CD14-positive monocyte (primary cell): Measurements from ENCODE around the gene FXR2. TPM values are rescaled to one million over a fixed set of nuclear protein-coding genes. Genes with fewer than 3 reads are reported as not detected.

ENCODE experiments used
- DNase-seq, 3 donors: peaks; one replicate each; pipeline ENCODE4 v3.0.0-alpha.2; 2011 to 2022
- H2AFZ ChIP-seq: 2 replicates; pipeline ENCODE4 v1.6.0; 2012; ENCODE audit warnings: mild to moderate bottlenecking, low read depth, low read length, inconsistent platforms; ENCODE audit not compliant: insufficient read depth, poor library complexity, severe bottlenecking
- H3K27ac ChIP-seq, 2 donors: 1 replicate in 1 of 2; 2 replicates in 1 of 2; pipeline ENCODE4 v1.5.1; 2012 to 2013; ENCODE audit warnings: low read length in 2 of 2, control low read depth in 1 of 2, inconsistent platforms in 1 of 2, low read depth in 1 of 2, mild to moderate bottlenecking in 1 of 2
- H3K27me3 ChIP-seq, 2 donors: one replicate each; pipeline versions ENCODE4 v1.6.0 to v1.6.1; 2011 to 2013; ENCODE audit warnings: low read length in 2 of 2; ENCODE audit not compliant: control insufficient read depth in 2 of 2, insufficient read depth in 2 of 2
- H3K36me3 ChIP-seq, 2 donors: replicated peaks in 1 of 2; 1 replicate in 1 of 2; 2 replicates in 1 of 2; pipeline versions ENCODE4 v1.5.1 to v1.6.1; 2012 to 2013; ENCODE audit warnings: low read length in 2 of 2, control low read depth in 1 of 2, inconsistent platforms in 1 of 2, mild to moderate bottlenecking in 1 of 2; ENCODE audit not compliant: insufficient read depth in 2 of 2, control insufficient read depth in 1 of 2
- H3K4me1 ChIP-seq, 2 donors: 1 replicate in 1 of 2; 2 replicates in 1 of 2; pipeline versions ENCODE4 v1.5.1 to v1.6.1; 2012 to 2013; ENCODE audit warnings: low read length in 2 of 2, control low read depth in 1 of 2, inconsistent platforms in 1 of 2, mild to moderate bottlenecking in 1 of 2, moderate library complexity in 1 of 2; ENCODE audit not compliant: insufficient read depth in 2 of 2, control insufficient read depth in 1 of 2
- H3K4me2 ChIP-seq: replicated peaks from 2 replicates; pipeline ENCODE3; 2012; ENCODE audit warnings: low read length, moderate library complexity, mild to moderate bottlenecking; ENCODE audit not compliant: poor library complexity, severe bottlenecking; ENCODE audit errors: extremely low read depth
- H3K4me3 ChIP-seq, 3 experiments: fragments of 200-600 bp in 1 of 3; sonication (generic) in 1 of 3; replicated peaks in 1 of 3; 1 replicate in 2 of 3; 2 replicates in 1 of 3; pipeline ENCODE4 v1.5.1; 2011 to 2013; ENCODE audit warnings: low read length in 3 of 3, mild to moderate bottlenecking in 3 of 3, control low read depth in 2 of 3, low read depth in 2 of 3, inconsistent platforms in 1 of 3, moderate library complexity in 1 of 3
- H3K79me2 ChIP-seq: 2 replicates; pipeline ENCODE4 v1.6.0; 2012; ENCODE audit warnings: mild to moderate bottlenecking, control low read depth, inconsistent platforms, low read length, moderate library complexity; ENCODE audit not compliant: insufficient read depth
- H3K9ac ChIP-seq: 2 replicates; pipeline ENCODE4 v1.6.0; 2017; ENCODE audit warnings: low read length, mild to moderate bottlenecking; ENCODE audit not compliant: insufficient read depth, poor library complexity, severe bottlenecking
- H3K9me3 ChIP-seq, 2 donors: replicated peaks in 1 of 2; 1 replicate in 1 of 2; 2 replicates in 1 of 2; pipeline versions ENCODE4 v1.5.1 to v1.6.1; 2012 to 2013; ENCODE audit warnings: low read length in 2 of 2, control low read depth in 1 of 2; ENCODE audit not compliant: control insufficient read depth in 1 of 2, insufficient read depth in 1 of 2
- H4K20me1 ChIP-seq: 2 replicates; pipeline ENCODE4 v1.6.0; 2012; ENCODE audit warnings: mild to moderate bottlenecking, low read length, control low read depth, moderate library complexity; ENCODE audit not compliant: insufficient read depth
- H3K27ac Mint-ChIP-seq, 7 donors: one replicate each; pipeline ENCODE4 v1.8.0; 2020; ENCODE audit warnings: mild to moderate bottlenecking in 7 of 7, mixed read lengths in 7 of 7, moderate library complexity in 6 of 7, inconsistent platforms in 2 of 7
- H3K27me3 Mint-ChIP-seq, 3 donors: one replicate each; pipeline ENCODE4 v1.8.0; 2021 to 2022; ENCODE audit warnings: low read depth in 3 of 3, mild to moderate bottlenecking in 3 of 3, mixed read lengths in 3 of 3, moderate library complexity in 3 of 3, inconsistent platforms in 1 of 3
- H3K36me3 Mint-ChIP-seq, 2 donors: one replicate each; pipeline ENCODE4 v1.8.0; 2020; ENCODE audit warnings: mixed read lengths in 2 of 2, inconsistent platforms in 1 of 2, mild to moderate bottlenecking in 1 of 2
- H3K4me1 Mint-ChIP-seq: one replicate; pipeline ENCODE4 v1.8.0; 2020; ENCODE audit warnings: mild to moderate bottlenecking, mixed read lengths
- H3K4me3 Mint-ChIP-seq, 2 donors: one replicate each; pipeline ENCODE4 v1.8.0; 2020; ENCODE audit warnings: mild to moderate bottlenecking in 2 of 2, mixed read lengths in 2 of 2, moderate library complexity in 1 of 2
- H3K9me3 Mint-ChIP-seq, 7 donors: one replicate each; pipeline ENCODE4 v1.8.0; 2020 to 2022; ENCODE audit warnings: mixed read lengths in 7 of 7, mild to moderate bottlenecking in 6 of 7, moderate library complexity in 6 of 7, inconsistent platforms in 2 of 7
- WGBS: methylation state at CpG from one replicate; pipeline ENCODE4 v1.1.5; 2013; ENCODE audit warnings: missing lambda C conversion rate; ENCODE audit not compliant: insufficient coverage; 5-methylcytosine and 5-hydroxymethylcytosine counted together
- intact Hi-C, 2 donors: fragments of 100-400 bp; cut with micrococcal nuclease; formaldehyde crosslinking; loops; one replicate each; pipeline versions ENCODE4 v1.15.0 to v1.15.1; 2023
- polyA plus RNA-seq, 3 donors: library from polyadenylated mRNA; depleted of rRNA in 1 of 3; unstranded in 2 of 3; stranded (reverse) in 1 of 3; fragments of 300-500 nt in 2 of 3; fragments of >200 nt in 1 of 3; fragmentation: Illumina TruSeq in 2 of 3; gene quantifications; 1 replicate in 2 of 3; 2 replicates in 1 of 3; pipeline ENCODE4 v1.2.3, GENCODE V29; 2012 to 2021
- TF ChIP-seq, protein P1 (sequence below): fragments of 200-600 bp; IDR thresholded peaks from one replicate; pipeline ENCODE4 v1.8.0; 2022; ENCODE audit warnings: antibody characterized with exemption, mild to moderate bottlenecking

The FXR2 gene
- polyA plus RNA-seq, 3 donors, result 6.2 to 23.0 (median 9.2) TPM

DNA sequence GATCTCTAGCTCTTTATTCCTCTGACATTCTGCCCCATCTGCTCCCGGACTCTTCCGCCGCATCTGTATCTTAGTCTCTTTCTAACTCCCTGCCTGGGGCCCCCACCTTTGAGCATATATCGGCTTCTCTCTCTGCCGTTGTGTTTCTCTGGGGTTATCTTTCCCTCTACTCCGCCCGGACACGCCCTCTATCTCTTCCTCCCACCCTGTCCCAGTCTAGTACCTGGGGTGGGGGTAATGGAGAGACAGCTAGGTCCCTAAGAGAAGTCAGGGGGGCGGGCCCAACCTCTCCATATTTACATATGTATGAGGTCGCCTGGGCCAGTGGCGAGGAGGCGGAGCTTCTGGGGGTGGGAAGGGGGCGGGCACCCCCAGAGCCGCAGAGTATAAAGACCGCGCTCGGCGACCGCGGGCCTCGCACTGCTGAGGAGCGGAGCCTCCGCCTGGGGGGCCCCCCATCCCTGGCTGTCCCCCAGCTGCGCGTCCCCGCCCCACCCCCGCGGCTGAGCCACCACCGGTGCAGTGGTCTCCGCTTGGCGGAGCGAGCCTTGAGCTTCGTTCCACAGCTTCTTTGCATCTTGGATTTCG, 35.9 kb upstream of the FXR2 start, which contains the start of gene ATP1B2:
Gene ATP1B2 (plus strand): TSS at position 418 of the 588 bp plus-strand sequence. CDS start 593 bp downstream, outside the sequence.
- intact Hi-C loops, result no loop called here
- no peaks in the 10 kb centered on the region for H3K79me2 ChIP-seq
- no peaks in the 10 kb centered on the region for H3K9me3 ChIP-seq
- H2AFZ ChIP-seq, result peak within 1 kb of the TSS; percentile 78
- Mint-ChIP-seq H3K27ac (peak within 1 kb of the TSS in 3 of 7 donors; percentile 46 to 72 (median 50)), H3K36me3 (peaks cover 7 to 17% of the 10 kb centered on the region in 2 donors), H3K9me3 (peaks cover 0 to 23% (median 4%) of the 10 kb centered on the region in 7 donors), H3K27me3 (peaks cover 44 to 66% (median 50%) of the 10 kb centered on the region in 3 donors), H3K4me1 (peaks cover 39% of the 10 kb centered on the region), H3K4me3 (peak within 1 kb of the TSS; percentile 80 to 94)
- peak within 1 kb of the TSS; percentile 42 to 81 (median 56) for H3K4me3 ChIP-seq
- H3K27me3 ChIP-seq, result peaks cover 35 to 46% of the 10 kb centered on the region in 2 donors
- peaks cover 33 to 43% of the 10 kb centered on the region in 2 donors for H3K4me1 ChIP-seq
- peak within 1 kb of the TSS; percentile 94 for H3K4me2 ChIP-seq
- no peaks in the 10 kb centered on the region for H3K36me3 ChIP-seq
- TF ChIP-seq, protein P1, sequence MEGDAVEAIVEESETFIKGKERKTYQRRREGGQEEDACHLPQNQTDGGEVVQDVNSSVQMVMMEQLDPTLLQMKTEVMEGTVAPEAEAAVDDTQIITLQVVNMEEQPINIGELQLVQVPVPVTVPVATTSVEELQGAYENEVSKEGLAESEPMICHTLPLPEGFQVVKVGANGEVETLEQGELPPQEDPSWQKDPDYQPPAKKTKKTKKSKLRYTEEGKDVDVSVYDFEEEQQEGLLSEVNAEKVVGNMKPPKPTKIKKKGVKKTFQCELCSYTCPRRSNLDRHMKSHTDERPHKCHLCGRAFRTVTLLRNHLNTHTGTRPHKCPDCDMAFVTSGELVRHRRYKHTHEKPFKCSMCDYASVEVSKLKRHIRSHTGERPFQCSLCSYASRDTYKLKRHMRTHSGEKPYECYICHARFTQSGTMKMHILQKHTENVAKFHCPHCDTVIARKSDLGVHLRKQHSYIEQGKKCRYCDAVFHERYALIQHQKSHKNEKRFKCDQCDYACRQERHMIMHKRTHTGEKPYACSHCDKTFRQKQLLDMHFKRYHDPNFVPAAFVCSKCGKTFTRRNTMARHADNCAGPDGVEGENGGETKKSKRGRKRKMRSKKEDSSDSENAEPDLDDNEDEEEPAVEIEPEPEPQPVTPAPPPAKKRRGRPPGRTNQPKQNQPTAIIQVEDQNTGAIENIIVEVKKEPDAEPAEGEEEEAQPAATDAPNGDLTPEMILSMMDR, result no peak
- DNase-seq, result peak; percentile 61 to 69 (median 65)
- no peak within 1 kb of the TSS for H3K27ac ChIP-seq
- H3K9ac ChIP-seq, result peak within 1 kb of the TSS; percentile 36
- under 1% methylated on average over 23 of the region's 34 CpGs for WGBS
- no peaks in the 10 kb centered on the region for H4K20me1 ChIP-seq

DNA sequence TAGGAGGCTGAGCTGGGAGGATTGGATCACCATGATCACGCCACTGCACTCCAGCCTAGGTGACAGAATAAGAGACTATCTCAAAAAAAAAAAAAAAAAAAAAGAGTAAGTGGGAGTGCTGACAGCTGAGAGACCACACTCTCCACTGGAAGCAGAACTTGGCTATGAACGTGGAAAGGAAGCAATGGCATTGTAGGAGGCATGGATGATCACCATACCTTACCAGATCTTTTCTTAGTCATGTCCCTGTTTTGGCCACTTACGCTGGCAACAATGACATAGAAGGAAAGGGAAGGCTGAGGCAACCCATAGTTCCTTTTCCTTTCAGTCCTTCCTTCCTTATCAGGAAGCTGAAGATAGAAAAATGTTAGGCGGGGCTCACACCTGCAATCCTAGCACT, 32.3 kb upstream of the FXR2 start:
- Histone ChIP-seq H3K27ac (peak overlapping the region in 1 of 2 donors; percentile 13), H3K4me2 (no peak overlapping the region), H3K9ac (no peak overlapping the region), H3K4me1 (peaks cover 51 to 66% of the 10 kb centered on the region in 2 donors), H3K4me3 (no peak overlapping the region), H3K79me2 (no peaks in the 10 kb centered on the region), H4K20me1 (no peaks in the 10 kb centered on the region), H3K36me3 (no peaks in the 10 kb centered on the region), H3K27me3 (peaks cover 17 to 22% of the 10 kb centered on the region in 2 donors), H2AFZ (no peak overlapping the region), H3K9me3 (no peaks in the 10 kb centered on the region)
- Mint-ChIP-seq H3K27me3 (peaks cover 23 to 39% (median 28%) of the 10 kb centered on the region in 3 donors), H3K9me3 (peaks cover 0 to 20% (median 2%) of the 10 kb centered on the region in 7 donors), H3K4me1 (peaks cover 62% of the 10 kb centered on the region), H3K27ac (peak overlapping the region in 5 of 7 donors; percentile 38 to 74 (median 61)), H3K4me3 (peak overlapping the region in 1 of 2 donors; percentile 15), H3K36me3 (peaks cover 6 to 15% of the 10 kb centered on the region in 2 donors)
- peak; percentile 47 to 69 (median 66) for DNase-seq
- intact Hi-C loops, result no loop called here
- WGBS, result no CpG with 5 or more reads among the region's 4 CpGs
- TF ChIP-seq, protein P1, result no peak
